Uterus (tissue), 2 donors: ENCODE data around the gene EPHB3.

Experiments
- CTCF ChIP-seq, 4 experiments: fragments of 200-600 bp in 2 of 4; fragments of 450-650 bp in 2 of 4; sonication (generic) in 2 of 4; IDR thresholded peaks; one replicate each; pipeline ENCODE4 v1.5.1; 2016 to 2019; ENCODE audit warnings: antibody characterized with exemption in 4 of 4, mild to moderate bottlenecking in 2 of 4, moderate library complexity in 1 of 4
- POLR2A ChIP-seq, 2 donors: fragments of 450-650 bp; IDR thresholded peaks; one replicate each; pipeline ENCODE4 v1.6.1; 2016; ENCODE audit warnings: antibody characterized with exemption in 2 of 2, mild to moderate bottlenecking in 1 of 2, moderate library complexity in 1 of 2

- TF ChIP-seq POLR2A (IDR thresholded peaks at IDR 0.05) (no peak), CTCF (IDR thresholded peaks at IDR 0.05) (no peak)
Measured at GRCh38 chr3:184609476-184610244, 48.1 kb downstream of the EPHB3 start.
